Measurements from ENCODE around the gene LRRC75A. TPM values are rescaled to one million over a fixed set of nuclear protein-coding genes. Genes with fewer than 3 reads are reported as not detected.

Gene LRRC75A
- total RNA-seq, 2 experiments from 2014 or later, result 1.1 to 1.2 TPM

Other genes with a start within 250 kb of the LRRC75A start
- 100 to 1,000 TPM; 100 to 132 TPM for gene CENPV, start 138.7 kb downstream of the LRRC75A start, total RNA-seq
- 1,000 to 10,000 TPM; 1,578 to 1,806 TPM for gene UBB, start 111.1 kb downstream of the LRRC75A start, total RNA-seq
- 10 to 100 TPM; 24.3 to 35.6 TPM for gene TRPV2, start 76.6 kb downstream of the LRRC75A start, total RNA-seq
- gene ZNF287, start 77.0 kb upstream of the LRRC75A start, total RNA-seq, result 1 to 10 TPM; 9.4 TPM
- gene ZNF624, start 161.7 kb upstream of the LRRC75A start, total RNA-seq, result 1 to 10 TPM; 3.7 to 4.4 TPM
- gene CCDC144A, start 198.0 kb upstream of the LRRC75A start, total RNA-seq, result 1 to 10 TPM; 7.0 to 7.6 TPM